Neural cell (in vitro differentiated cells): Measurements from ENCODE around the gene LY6G6F.

Experiments used
- EP300 ChIP-seq: fragments of 450-650 bp; conservative IDR thresholded peaks from 2 replicates; pipeline ENCODE4 v1.6.1; 2014; ENCODE audit warnings: antibody characterized with exemption, mild to moderate bottlenecking, moderate library complexity; ENCODE audit not compliant: poor library complexity, severe bottlenecking
- EZH2 ChIP-seq: fragments of 200-600, 300-800 bp; shearing (Covaris generic), sonication (generic); IDR thresholded peaks from 2 replicates; pipeline ENCODE4 v1.6.1; 2014; ENCODE audit warnings: antibody characterized with exemption, low read length, borderline replicate concordance, mild to moderate bottlenecking; ENCODE audit not compliant: insufficient read depth, poor library complexity, severe bottlenecking
- MXI1 ChIP-seq: fragments of 450-650 bp; conservative IDR thresholded peaks from 2 replicates; pipeline ENCODE4 v1.6.1; 2014; ENCODE audit warnings: antibody characterized with exemption, mild to moderate bottlenecking; ENCODE audit not compliant: poor library complexity, severe bottlenecking
- POLR2AphosphoS5 ChIP-seq: IDR thresholded peaks from 2 replicates; pipeline ENCODE4 v1.6.1; 2012
- RAD21 ChIP-seq: fragments of 450-650 bp; conservative IDR thresholded peaks from 2 replicates; pipeline ENCODE4 v1.6.1; 2014; ENCODE audit warnings: antibody characterized with exemption, mild to moderate bottlenecking, moderate library complexity
- SMC3 ChIP-seq: fragments of 450-650 bp; conservative IDR thresholded peaks from 2 replicates; pipeline ENCODE4 v1.6.1; 2014; ENCODE audit warnings: antibody characterized with exemption, mild to moderate bottlenecking, moderate library complexity; ENCODE audit not compliant: poor library complexity
- TAF1 ChIP-seq: IDR thresholded peaks from 2 replicates; pipeline ENCODE4 v1.6.1; 2012; ENCODE audit warnings: low read depth
- TF ChIP-seq, protein P1 (sequence below): fragments of 450-650 bp; IDR thresholded peaks from 2 replicates; pipeline ENCODE4 v1.5.1; 2014; ENCODE audit warnings: antibody characterized with exemption, mild to moderate bottlenecking, moderate library complexity; ENCODE audit not compliant: poor library complexity, severe bottlenecking
- TF ChIP-seq, protein P2 (sequence below): IDR thresholded peaks from 2 replicates; pipeline ENCODE4 v1.6.1; 2012; ENCODE audit warnings: borderline replicate concordance

DNA sequence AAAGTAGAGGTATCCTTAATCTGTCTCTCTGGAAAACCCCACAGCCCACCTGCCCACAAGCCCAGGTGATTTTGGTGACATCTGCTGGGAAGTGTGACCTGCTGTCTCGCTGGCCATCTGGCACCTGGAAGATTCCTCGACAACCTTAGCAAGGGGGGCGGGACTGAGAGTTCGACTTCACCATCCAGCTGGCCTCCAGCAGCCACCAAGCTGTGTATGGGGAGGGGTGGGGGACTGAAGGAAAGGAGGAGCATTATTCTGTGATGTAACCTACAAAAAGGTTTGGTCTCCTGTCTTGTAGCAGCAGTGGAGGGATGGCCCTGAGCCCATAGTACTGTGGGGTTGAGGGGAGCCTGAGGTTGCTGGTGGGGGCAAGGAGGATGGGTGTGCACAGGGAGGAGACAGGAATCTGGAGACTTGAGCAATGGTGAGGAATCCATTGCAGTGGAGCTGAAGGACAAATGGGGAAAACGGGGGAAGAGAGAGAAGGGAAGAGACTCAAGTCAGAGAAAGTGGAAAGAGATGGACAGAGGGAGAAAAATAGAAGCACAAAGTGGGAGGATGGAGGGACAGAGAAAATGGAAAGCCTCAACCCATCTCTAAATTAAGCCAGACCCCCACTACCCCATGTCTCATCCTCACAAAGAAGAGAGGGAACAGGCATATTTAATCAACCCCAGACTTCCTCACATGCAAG lies 4.0 kb downstream of the LY6G6F start:
- TF ChIP-seq, protein P1, sequence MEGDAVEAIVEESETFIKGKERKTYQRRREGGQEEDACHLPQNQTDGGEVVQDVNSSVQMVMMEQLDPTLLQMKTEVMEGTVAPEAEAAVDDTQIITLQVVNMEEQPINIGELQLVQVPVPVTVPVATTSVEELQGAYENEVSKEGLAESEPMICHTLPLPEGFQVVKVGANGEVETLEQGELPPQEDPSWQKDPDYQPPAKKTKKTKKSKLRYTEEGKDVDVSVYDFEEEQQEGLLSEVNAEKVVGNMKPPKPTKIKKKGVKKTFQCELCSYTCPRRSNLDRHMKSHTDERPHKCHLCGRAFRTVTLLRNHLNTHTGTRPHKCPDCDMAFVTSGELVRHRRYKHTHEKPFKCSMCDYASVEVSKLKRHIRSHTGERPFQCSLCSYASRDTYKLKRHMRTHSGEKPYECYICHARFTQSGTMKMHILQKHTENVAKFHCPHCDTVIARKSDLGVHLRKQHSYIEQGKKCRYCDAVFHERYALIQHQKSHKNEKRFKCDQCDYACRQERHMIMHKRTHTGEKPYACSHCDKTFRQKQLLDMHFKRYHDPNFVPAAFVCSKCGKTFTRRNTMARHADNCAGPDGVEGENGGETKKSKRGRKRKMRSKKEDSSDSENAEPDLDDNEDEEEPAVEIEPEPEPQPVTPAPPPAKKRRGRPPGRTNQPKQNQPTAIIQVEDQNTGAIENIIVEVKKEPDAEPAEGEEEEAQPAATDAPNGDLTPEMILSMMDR: no peak
- TF ChIP-seq EP300 (no peak), RAD21 (no peak), TAF1 (no peak), POLR2AphosphoS5 (no peak), EZH2 (no peak), MXI1 (no peak), SMC3 (no peak)
- TF ChIP-seq, protein P2, sequence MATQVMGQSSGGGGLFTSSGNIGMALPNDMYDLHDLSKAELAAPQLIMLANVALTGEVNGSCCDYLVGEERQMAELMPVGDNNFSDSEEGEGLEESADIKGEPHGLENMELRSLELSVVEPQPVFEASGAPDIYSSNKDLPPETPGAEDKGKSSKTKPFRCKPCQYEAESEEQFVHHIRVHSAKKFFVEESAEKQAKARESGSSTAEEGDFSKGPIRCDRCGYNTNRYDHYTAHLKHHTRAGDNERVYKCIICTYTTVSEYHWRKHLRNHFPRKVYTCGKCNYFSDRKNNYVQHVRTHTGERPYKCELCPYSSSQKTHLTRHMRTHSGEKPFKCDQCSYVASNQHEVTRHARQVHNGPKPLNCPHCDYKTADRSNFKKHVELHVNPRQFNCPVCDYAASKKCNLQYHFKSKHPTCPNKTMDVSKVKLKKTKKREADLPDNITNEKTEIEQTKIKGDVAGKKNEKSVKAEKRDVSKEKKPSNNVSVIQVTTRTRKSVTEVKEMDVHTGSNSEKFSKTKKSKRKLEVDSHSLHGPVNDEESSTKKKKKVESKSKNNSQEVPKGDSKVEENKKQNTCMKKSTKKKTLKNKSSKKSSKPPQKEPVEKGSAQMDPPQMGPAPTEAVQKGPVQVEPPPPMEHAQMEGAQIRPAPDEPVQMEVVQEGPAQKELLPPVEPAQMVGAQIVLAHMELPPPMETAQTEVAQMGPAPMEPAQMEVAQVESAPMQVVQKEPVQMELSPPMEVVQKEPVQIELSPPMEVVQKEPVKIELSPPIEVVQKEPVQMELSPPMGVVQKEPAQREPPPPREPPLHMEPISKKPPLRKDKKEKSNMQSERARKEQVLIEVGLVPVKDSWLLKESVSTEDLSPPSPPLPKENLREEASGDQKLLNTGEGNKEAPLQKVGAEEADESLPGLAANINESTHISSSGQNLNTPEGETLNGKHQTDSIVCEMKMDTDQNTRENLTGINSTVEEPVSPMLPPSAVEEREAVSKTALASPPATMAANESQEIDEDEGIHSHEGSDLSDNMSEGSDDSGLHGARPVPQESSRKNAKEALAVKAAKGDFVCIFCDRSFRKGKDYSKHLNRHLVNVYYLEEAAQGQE: no peak
